ENCODE data around the gene KIZ. TPM values are rescaled to one million over a fixed set of nuclear protein-coding genes. Genes with fewer than 3 reads are reported as not detected.

The KIZ gene
- total and polyA plus RNA-seq, 11 donors: 8.8 to 31.2 (median 23.6) TPM

GRCh38 chr20:21259346-21259745 is 133.5 kb downstream of the KIZ start:
- TF ChIP-seq POLR2A (IDR thresholded peaks at IDR 0.05): no peak
- TF ChIP-seq CTCF (IDR thresholded peaks at IDR 0.05): no peak
- Histone ChIP-seq H3K27ac (no peak overlapping the region), H3K9me3 (no peaks in the 10 kb centered on the region), H3K27me3 (no peaks in the 10 kb centered on the region), H3K4me1 (no peaks in the 10 kb centered on the region), H3K4me3 (no peak overlapping the region), H3K36me3 (no peaks in the 10 kb centered on the region)
- ATAC-seq (no peak), DNase-seq (no peak)
- 82 to 88% (median 84%) methylated on average over 8 of the region's 8 CpGs for WGBS, 4 donors
- intact Hi-C loops (cut with DNase I): no loop called here

GRCh38 chr20:21262812-21263211 is 136.9 kb downstream of the KIZ start:
- DNase-seq: no peak
- no peak overlapping the region for H3K4me3 ChIP-seq
- WGBS, 4 donors: 72 to 90% (median 79%) methylated on average over 2 of the region's 2 CpGs
- intact Hi-C loops (cut with DNase I): no loop called here
- no peak overlapping the region for H3K27ac ChIP-seq
- ATAC-seq: no peak
- H3K27me3 ChIP-seq: no peaks in the 10 kb centered on the region
- H3K9me3 ChIP-seq: peaks cover 0 to 8% (median 0%) of the 10 kb centered on the region in 12 donors
- TF ChIP-seq CTCF (IDR thresholded peaks at IDR 0.05) (no peak), POLR2A (IDR thresholded peaks at IDR 0.05) (no peak)
- H3K36me3 ChIP-seq: no peaks in the 10 kb centered on the region
- no peaks in the 10 kb centered on the region for H3K4me1 ChIP-seq

GRCh38 chr20:21265261-21266190 is 139.6 kb downstream of the KIZ start:
- DNase-seq: no peak
- no peaks in the 10 kb centered on the region for H3K36me3 ChIP-seq
- H3K4me1 ChIP-seq: no peaks in the 10 kb centered on the region
- H3K27me3 ChIP-seq: no peaks in the 10 kb centered on the region
- H3K9me3 ChIP-seq: peaks cover 0 to 8% (median 0%) of the 10 kb centered on the region in 12 donors
- TF ChIP-seq POLR2A (IDR thresholded peaks at IDR 0.05) (no peak), CTCF (IDR thresholded peaks at IDR 0.05) (no peak)
- ATAC-seq: no peak
- intact Hi-C loops (cut with DNase I): no loop called here
- no peak overlapping the region for H3K4me3 ChIP-seq
- H3K27ac ChIP-seq: no peak overlapping the region
- 75 to 81% (median 77%) methylated on average over 15 of the region's 15 CpGs for WGBS, 4 donors

DNA sequence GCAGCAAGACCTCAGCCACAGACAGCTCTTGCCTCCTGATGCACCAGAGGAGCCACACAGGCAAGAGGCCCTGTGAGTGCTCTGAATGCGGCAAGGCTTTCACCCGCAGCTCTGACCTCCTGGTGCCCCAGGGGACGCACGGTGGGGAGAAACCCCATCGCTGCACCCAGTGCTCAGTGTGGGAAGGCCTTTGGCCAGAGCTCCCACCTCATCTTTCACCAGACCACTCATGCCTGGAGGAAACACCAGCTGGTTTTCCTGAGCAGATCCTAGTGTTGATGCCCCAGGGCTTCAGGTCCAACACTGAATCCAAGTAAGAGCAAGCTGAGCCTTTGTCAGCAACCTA is 140.3 kb downstream of the KIZ start:
- Histone ChIP-seq H3K4me1 (no peaks in the 10 kb centered on the region), H3K4me3 (no peak overlapping the region), H3K36me3 (no peaks in the 10 kb centered on the region), H3K9me3 (peaks cover 0 to 8% (median 0%) of the 10 kb centered on the region in 12 donors), H3K27ac (no peak overlapping the region), H3K27me3 (no peaks in the 10 kb centered on the region)
- DNase-seq (no peak), ATAC-seq (no peak)
- 79 to 100% (median 89%) methylated on average over 2 to 5 of the region's 5 CpGs for WGBS, 4 donors
- intact Hi-C loops (cut with DNase I): no loop called here
- TF ChIP-seq CTCF (IDR thresholded peaks at IDR 0.05): no peak
- TF ChIP-seq POLR2A (IDR thresholded peaks at IDR 0.05): no peak

All from heart left ventricle (tissue), 16 donors.